LoVo (cell line): ENCODE measurements around the gene ACSM6.
"Not testable (repeated sequence)": the region's sequence is repeated elsewhere in the genome, so short reads cannot be mapped to it uniquely, and the experiment has no call there.

Experiments used
- DNase-seq: peaks from one replicate; pipeline ENCODE4 v3.0.0-alpha.2; 2016; ENCODE audit warnings: low spot score

Gene ACSM6

GRCh38 chr10:95214793-95215192 lies 20.8 kb downstream of the ACSM6 start:
- no peak for DNase-seq

- DNase-seq, result no peak
These were observed 23.4 kb downstream of the ACSM6 start for GRCh38 chr10:95217476-95217875.

- DNase-seq, result no peak
These were observed 26.5 kb downstream of the ACSM6 start for GRCh38 chr10:95220539-95220938.

GRCh38 chr10:95221124-95221523 lies 27.1 kb downstream of the ACSM6 start:
- no peak for DNase-seq

- no peak for DNase-seq
These were observed 31.1 kb downstream of the ACSM6 start for GRCh38 chr10:95225136-95225535.

- DNase-seq, result peak; percentile 15
These were observed 35.1 kb downstream of the ACSM6 start for GRCh38 chr10:95228934-95229723.

- DNase-seq, result peak; percentile 74
These were observed 35.9 kb downstream of the ACSM6 start for GRCh38 chr10:95229724-95230627.

GRCh38 chr10:95230677-95231586 lies 36.9 kb downstream of the ACSM6 start:
- not testable (repeated sequence) for DNase-seq

- DNase-seq, result no peak
These were observed 39.5 kb downstream of the ACSM6 start for GRCh38 chr10:95233377-95234034.

- no peak for DNase-seq
These were observed 40.9 kb downstream of the ACSM6 start for GRCh38 chr10:95234951-95235350.

GRCh38 chr10:95235676-95236067 lies 41.6 kb downstream of the ACSM6 start:
- no peak for DNase-seq

GRCh38 chr10:95236068-95236903 lies 42.2 kb downstream of the ACSM6 start:
- DNase-seq, result peak; percentile 62

GRCh38 chr10:95237376-95238170 lies 43.5 kb downstream of the ACSM6 start:
- no peak for DNase-seq

- DNase-seq, result not testable (repeated sequence)
These were observed 46.1 kb downstream of the ACSM6 start for GRCh38 chr10:95240096-95240495.

- DNase-seq, result no peak
These were observed 46.8 kb downstream of the ACSM6 start for GRCh38 chr10:95240811-95241210.

- DNase-seq, result no peak
These were observed 47.5 kb downstream of the ACSM6 start for GRCh38 chr10:95241533-95241932.

- DNase-seq, result no peak
These were observed 48.7 kb downstream of the ACSM6 start for GRCh38 chr10:95242581-95243317.

- no peak for DNase-seq
These were observed 49.2 kb downstream of the ACSM6 start for GRCh38 chr10:95243318-95243617.

- no peak for DNase-seq
These were observed 50.1 kb downstream of the ACSM6 start for GRCh38 chr10:95244152-95244551.
